NCI-H345 treated with DMSO at 0.1 percent for 48 hours (cell line): ENCODE data around the gene HES6.
"Not testable (repeated sequence)": the region's sequence is repeated elsewhere in the genome, so short reads cannot be mapped to it uniquely, and the experiment has no call there.

ENCODE experiments used
- DNase-seq: peaks from one replicate; lab custom pipeline; 2025; ENCODE audit not compliant: unreplicated experiment; lab: John Stamatoyannopoulos, UW

The HES6 gene

DNA sequence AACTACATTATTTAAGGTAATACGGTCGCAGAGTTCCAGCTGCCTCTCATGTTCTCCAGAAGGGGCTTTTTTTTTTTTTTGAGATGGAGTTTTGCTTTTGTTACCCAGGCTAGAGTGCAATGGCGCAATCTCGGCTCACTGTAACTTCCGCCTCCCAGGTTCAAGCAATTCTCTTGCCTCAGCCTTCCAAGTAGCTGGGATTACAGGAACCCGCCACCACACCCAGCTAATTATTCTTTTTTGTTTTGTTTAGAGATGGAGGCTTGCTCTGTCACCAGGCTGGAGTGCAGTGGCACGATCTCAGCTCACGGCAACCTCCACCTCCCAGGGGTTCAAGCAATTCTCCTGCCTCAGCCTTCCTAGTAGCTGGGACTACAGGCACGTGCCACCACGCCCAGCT is 33.6 kb upstream of the HES6 start:
- not testable (repeated sequence) for DNase-seq

DNA sequence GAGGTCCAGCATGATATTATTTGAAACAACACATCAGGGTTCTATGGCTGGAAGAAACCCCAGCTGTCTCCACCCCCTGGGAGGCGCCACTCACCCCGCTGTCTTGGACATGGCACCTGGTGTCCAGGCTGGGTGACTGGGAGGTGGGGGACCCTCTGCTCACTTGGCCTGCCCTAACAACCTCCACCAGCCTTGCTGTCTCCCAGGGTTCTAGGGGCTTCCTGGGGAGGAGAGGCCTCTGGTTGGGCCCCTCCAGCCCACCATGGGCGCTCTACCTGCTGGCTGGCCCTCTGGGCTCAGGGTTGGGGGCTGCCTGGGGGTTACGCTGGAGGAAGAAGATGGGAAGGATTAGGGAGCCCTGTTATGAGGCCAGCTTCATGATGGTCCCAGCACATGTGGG is 32.3 kb upstream of the HES6 start:
- DNase-seq: no peak

DNA sequence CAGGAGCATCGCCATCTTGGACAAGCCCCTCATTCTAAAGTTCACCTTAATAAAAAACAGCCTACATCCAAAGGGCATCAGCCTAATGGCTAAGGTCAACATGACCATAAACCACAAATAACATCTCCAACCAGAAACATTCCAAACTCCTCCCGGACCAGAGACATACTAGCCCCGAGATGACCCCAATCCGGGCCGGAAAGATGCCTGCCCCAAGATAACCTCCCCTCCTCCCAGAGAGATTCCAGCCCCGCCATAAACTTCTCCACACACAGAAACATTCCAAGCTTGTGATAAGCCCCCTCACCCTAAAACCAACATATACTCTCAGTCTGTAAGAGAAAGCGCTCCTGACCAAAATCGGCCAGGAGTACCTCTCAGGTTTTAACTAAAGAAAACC is 31.8 kb upstream of the HES6 start:
- not testable (repeated sequence) for DNase-seq

DNA sequence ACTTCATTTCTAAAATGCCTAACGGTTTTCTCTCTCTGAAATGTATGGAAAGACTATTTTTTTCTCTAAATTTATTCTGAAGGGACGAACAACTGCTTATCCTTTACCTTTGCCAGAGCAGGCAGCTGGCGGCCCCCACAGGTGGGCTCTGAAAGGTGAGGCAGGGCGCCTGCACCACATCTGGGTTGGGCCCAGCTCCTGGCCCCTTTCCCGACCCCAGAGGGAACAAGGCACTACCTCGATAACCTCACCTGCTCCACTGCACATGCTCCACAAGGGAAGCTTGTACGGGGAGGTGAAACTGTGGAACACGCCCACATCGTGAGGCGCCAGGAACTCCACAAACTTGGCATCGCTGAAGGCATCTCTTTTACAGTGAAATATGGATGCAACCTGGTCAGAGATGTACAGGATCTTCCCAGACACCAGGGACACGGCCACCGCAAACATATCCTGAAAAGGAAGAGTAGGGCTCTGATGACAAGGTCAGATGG is 31.3 kb upstream of the HES6 start:
- no peak for DNase-seq

DNA sequence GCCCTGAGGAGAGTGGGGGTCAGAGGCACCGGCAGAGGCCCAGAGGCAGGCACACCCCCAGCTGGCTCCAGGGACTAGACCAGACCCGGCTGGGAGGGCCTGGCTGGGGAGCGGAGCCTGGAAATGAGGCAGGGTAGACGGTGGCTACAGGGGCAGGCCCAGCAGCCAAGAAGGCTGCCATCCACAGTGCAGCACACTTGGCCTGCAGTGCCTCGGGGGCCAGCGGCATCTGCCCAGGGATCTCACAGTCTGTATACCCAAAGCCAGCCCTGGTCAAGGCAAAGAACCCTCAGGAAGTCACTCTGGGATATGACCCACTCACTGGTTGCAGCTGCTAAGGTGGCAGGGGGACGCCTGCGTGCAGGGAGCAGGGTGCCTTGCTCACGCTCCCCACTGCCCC is 30.8 kb upstream of the HES6 start:
- DNase-seq: no peak

DNA sequence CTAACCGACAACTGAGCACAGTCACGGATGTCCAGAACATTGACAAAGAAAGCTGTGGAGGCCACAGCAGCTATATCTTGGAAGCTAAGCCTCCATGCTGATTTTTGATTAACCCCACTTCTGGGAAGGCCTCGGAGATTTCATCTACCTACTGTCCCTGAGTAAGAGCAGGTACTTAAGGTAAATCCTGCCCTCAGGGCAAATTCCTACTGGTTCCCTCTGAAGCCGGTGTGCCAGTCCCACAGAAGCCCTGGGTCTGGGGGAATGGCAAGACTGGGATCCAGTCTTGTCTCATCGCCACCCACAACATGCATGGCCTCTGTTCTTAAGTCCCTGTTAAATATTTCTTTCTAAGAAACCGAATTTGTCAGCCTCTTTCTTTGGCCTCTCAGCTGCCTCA is 29.9 kb upstream of the HES6 start:
- DNase-seq: no peak

DNA sequence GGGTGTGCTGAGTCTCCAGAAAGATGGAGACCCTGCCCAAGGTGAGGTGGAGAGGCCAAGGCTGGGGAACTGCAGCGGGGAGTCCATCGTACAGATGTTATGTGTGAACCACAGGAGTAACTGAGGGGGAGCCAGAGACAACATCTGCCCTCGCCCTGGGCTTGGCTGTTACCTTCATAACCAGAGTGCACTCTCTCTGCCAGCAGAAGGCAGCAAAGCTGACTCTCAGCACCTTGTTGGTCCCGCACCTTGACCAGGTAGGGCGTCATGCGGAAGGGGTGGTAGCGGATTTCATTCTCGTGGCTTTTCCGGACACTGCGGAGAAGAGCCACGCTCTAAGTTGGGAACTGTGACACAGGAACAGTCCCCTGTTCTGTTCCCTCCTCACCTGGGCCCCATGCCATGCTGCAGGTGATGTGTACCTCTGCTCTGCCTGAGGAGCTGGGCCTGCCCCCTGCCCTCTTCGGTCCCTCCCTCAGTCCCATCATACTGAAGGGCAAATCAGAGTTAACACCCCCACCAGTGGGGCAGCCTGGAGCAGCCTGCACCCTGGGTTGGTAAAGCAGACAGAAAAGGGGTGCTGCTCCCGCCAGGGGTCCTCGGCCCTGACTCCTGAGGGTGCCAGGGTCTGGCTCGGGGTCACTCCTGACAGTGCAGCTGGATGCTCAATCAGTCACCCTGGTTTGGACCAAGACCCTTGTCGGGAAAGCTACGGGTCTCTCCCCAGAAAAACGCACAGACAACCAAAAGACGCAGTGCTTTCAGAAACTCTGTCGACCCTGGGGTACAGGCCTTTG is 28.2 kb upstream of the HES6 start:
- DNase-seq: no peak

DNA sequence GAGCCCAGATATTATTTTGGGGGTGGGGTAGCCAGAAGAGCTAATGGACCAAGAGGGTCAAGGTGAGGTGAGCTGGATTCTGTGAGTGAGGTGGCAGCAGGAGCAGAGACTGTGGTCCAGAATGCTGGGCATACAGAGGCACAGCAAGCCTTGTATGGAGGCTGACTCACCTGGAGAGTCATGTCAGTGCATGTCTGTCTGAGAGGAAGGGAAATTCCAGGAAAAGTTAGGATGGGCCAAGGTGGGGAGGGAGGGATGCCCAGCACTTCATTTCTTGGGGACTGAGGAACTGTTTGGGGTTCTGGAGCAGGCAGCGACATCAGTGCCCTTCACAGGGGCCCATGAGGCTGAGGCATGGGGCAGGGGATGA is 27.5 kb upstream of the HES6 start:
- no peak for DNase-seq

DNA sequence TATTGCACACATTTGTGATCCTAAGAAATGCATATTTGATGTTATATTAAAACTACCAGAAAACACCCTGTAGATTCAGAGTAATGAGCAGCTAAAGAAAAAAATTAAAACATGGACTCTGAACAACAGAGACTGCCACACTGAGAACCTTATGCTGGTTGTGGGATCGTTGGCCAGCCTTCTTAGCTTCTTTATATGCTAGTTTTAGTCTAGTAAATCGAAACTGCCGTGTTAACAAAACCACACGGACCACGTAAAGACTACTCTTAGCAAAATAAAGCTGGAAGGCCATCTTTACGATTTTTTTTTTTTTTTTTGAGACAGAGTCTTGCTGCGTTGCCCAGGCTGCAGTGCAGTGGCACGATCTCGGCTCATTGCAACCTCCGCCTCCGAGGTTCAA is 25.8 kb upstream of the HES6 start:
- DNase-seq: no peak

DNA sequence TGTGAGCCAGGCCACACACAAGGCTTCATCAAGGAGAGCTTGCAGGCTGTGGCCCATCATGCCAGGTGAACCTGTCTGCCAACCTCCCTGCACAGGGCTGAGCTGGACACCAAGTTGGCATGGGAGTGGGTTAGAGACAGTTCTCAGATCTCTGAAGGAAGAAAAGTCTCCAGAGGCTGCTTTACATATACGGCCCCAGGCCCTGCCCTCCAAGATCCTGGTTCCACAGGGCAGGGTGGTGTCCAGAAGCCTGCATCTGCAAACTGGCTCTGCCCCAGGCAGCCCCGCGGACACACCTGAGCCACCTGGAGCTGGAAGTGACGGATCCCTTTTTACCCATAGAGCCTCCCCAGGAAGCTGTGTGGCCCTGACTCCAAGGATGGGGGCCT is 24.2 kb upstream of the HES6 start:
- no peak for DNase-seq

DNA sequence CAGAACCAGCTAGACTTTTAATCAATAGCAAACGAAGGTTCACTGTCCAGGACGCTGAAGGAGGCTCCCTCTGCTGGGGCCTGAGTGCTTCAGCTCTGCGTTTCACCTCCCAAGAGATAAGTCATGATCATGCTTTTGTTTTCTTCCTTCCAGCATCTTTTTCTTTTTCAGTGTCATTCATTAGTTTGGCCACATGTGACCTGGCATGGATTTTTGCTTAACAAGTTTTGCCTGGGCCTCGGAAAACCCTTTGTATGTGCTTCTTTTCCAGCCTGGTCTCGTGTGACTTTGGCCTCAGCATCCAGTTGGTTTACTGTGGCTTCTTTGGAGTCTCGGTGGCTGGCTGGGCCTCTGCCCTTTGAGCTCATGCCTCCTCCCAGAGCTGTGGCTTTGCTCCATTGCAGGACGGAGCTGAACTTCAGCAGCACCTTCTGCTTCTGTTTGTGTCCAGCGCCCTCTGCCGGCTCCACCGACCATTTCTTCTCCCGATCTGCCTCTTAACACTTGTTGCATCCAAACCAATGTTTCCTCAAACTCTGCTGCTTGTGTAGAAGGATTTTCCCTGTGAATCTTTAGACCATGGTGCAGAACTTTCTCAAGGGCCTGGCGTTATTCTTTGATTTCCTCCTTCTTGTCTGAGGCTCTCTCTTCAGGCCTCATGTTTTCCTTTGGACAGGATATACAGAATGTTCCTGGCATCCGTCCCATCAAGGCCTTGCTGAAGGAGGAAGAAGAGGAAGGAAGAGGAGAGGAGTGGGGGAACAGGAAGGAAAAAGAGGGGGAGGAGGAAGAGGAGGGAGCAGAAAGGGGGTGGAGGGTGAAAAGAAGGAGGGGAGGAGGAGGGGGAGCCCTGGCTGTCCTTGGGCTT is 23.6 kb upstream of the HES6 start:
- peak; percentile 51 for DNase-seq

DNA sequence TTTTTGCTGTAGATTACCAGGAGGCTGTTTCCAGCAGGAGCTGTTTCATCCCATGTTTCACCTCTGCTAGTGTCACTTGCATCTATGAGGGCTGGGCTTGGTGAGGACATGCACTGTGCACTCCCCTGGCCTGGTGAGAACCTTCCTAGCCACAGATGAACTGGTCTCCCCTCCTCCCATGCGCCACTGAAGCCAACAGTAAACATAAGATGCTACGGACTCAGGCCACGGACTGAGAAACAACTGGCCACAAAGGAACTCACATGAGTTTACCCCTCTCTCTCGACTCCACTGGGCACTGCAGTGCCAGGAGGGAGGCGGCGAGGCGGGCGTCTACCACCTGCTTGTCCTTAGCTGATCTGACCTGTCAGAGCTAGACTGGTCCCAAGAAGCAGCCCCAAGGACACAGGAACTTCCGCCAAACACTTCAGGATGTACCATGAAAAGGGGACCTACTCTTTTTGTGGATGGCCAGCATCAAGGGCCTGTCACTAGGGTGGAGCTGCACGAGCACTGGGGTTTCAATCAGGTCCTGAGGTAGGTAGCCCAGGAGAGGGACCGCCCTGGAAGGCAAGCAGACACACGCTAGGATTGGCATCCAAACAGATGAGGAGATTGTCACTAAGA is 22.8 kb upstream of the HES6 start:
- DNase-seq: no peak

DNA sequence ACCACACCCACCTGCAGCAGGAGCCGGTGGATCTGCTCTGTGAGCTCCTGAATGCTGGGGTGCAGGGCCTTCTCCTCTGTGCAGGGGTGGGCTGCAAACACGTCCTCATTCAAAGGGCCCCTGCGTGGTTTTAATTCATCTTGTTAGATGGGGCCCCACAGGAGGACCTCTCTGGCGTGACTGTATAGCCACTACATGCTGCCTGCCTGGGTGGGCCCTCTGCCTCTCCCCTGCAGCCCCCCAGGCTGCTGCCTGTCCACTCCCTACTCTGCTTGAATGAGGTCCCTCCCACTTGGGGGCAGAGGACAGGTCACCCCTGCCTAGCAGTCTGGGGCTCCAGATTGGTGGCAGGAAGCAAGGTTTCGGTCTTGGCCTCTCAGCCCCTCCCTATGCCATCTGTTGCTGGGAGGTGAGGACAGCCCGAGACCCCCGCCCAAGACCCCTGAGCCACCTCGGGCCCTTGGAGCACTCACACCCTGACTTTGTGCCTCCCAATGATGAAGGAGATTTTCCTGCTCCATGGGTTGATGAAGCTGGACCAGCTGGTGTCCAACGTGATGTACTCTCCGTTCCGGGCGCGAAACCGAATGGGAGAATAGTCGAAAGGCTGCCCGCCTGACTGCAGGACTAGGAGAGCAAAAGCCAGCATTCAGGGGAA is 22.0 kb upstream of the HES6 start:
- DNase-seq: no peak

DNA sequence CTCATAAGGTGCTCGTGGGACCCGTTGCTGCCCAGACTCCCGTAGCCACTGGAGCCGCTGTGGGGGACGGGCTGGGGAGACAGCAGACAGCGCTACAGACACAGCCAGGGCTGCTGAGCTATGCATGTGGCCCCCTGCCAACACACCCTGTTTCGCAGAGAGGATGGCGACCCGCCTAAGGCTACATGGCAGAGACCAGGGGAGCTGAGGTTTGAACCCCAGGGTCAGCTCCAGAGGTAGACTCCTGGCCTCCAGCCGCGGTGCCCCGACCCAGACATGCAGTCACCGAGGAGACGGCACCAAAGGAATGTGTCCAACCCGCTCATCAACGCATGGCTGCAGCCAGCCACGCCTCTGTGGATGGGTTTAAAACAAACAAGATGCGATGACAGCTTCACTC is 21.0 kb upstream of the HES6 start:
- no peak for DNase-seq

DNA sequence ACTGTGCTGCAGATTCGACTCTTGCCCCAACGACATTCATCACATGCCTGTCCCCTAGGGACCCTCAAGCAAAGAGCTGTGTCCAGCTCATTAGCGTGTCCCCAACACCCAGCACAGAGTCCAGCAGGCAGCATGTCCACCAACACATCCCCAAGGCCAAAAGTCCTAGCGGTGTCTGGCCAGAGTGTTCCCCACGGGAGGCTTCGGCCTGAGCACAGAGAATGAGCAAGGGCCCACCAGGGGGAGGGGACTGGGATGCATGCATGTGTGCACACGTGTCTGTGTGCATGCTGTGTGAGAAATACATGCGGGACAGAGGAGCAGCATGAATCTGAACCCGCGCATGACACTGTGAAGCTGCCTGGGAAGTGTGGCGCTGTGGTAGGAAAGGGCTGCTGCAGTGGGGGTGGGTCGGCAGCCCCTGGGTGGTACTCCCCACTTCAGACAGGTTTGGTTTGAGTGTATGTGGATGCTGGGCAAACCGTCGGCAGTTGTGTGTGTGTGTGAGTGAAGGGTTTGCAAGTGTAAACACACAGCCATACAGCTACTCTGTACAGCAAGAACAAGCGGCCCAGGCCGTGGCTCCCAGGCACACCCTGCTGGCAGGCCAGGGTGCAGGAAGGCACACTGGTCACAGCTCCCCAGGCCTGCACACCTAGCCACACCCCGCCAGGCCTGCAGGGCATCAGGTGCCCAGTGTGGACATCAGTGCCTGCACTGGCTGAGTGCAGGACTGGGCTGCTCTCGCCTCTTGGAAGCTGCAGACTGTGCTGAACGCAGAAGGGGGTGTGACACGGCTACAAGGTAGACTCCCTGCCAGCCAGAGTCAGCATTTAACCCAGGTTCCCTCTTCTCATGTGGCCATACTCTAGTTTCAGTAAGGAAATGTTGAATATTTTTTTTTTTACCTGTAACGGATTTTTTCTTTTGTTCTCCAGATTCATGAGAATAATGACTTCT is 19.5 kb upstream of the HES6 start:
- DNase-seq: no peak

DNA sequence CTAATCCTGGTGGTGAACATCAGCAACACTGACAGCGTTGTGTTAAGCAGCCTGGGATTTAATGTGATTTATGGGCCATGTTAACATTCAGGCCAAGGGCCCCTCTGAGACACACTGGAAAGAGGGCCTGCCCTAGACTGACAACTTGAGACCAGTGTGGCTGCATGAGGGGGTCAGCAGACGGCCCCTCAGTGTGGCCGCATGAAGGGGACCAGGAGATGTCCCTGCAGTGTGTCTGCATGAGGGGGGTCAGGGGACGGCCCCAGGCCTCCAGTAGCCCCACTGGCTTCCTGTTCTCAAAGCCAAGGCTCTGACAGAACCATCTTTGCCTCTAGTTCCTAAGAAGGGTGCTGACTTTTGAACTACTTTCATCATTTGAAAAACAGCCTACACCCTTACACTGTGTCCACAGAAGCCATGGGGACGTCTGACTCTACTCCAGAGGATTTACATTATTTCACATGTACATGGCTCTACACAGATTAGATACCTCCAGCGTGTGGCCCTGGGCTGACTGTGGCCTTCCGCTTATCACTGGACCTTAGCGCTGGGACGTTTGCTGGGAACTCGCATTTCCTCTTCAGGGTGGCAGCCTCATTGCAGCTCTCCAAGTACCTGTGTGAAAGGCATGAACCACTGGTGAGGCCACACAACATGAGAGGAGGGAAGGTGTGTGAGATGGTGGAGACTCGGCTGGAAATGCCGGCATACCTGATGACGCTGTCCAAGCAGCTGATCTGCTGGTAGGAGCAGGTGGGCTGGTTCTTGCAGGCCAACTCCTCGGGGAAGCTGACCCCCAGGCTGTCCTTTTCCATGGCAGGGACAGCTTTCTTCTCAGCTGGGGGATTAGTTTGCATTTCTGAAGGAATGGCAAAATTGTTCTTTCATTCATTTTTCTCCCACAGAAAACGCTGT is 18.2 kb upstream of the HES6 start:
- DNase-seq: no peak

DNA sequence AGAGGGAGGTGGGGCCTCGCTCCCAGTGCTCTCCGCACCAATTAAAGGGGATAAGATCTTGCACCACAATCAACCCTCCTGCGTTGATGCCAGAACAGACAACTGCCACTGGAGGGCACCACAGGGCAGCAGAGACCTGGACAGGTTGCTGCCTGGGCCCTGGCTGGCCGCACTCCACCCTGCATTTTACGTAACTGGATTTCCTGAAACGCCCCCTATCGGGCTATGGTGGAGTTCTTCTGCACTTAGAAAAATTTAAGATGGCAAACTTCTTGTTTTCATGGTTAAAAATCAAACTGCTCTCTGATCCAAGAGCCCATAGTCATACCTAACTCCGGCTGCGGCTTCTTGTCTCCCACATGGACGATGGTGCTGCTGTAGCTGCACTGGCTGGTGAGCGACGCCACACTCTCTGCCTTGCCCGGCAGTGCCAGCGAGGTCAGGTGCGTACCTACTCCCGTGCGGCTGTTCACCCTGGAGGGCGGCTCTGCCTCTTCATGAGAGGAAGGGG is 16.8 kb upstream of the HES6 start:
- DNase-seq: peak; percentile 93

DNA sequence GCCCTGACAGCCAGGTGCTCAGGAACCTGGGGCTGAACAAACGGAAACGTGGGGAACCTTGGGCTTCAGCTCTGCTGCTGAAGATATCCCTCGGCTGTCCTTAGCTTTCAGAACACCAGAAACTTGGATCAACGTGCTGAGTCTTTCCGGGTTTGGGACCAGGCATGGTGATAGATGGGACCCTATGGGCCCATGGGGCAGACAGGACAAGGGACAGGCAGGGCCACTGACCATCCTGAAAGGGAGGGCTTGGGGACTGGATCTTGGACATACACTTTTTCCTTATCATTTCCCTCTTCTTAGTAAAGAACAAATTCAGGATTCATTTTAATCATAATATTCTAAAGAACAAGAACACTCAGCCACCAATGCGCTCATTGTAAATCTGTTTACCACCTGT is 16.3 kb upstream of the HES6 start:
- no peak for DNase-seq

DNA sequence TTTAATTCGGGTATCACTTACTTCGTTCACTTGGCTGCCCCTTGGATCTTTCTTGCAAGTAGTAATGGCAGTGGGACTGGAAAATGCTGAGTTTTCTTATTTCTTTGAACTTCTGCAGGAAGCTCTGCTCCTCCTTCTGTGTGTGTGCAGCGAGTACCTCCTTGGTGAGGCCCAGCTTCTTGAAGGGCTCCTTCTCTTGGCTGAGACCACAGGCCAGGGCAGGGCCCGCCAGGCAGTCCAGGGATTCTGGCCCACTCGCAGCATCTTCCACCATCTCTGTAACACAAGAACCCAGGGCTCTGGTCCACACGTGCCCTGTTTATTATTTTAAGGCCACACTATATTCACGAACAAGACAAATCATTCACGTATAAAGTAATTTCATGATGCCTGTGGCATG is 15.8 kb upstream of the HES6 start:
- no peak for DNase-seq
